GM10266 (cell line): ENCODE results near the gene ADGRG3.

Source experiments
- DNase-seq: peaks from one replicate; pipeline ENCODE4 v3.0.0; 2012; ENCODE audit errors: extremely low spot score
- CTCF ChIP-seq: IDR thresholded peaks from 2 replicates; pipeline ENCODE4 v1.5.1; 2012; ENCODE audit warnings: mild to moderate bottlenecking, low read depth; ENCODE audit not compliant: control insufficient read depth, insufficient read depth; ENCODE audit errors: missing control alignments

The ADGRG3 gene

DNA sequence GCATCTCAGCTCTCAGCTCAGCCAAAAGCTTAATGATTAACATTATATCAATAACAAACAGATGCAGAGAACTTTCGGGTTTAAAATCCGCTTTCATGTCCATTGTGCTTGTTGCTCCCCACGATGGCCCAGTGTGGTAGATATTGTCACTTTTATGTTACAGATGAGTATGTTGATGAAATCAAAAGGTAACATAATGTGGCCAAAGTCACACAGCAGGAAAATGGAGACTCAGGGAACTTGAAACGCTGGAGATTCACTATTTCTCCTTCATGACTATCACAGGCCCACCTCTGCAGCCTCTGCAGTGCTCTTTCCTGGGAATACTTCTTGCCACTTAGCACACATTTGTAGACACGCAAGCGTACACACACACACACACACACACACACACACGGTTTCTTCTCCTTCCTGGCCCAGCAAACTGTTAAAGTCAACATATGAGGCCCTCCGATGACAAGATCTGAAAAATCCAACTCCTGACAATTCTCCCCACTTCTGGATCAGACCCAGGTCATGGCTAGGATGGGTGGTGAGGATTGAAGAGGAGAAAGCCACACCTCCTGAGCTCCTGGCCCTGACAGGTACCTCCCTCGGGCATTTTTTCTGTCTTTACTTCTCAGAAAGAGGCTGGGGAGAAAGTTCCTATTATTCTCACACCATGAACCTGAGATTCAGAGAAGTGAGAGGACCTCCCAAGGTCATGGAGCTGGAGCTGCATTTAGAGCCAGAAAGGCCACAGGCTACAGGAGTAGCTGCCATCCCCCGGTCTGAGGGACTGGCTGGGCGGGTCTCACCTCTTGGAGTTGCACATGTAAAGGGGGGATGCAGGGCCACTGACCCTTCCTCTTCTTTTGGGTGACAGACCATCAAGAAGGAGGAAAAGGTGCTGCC, 36.2 kb downstream of the ADGRG3 start:
- no peak for DNase-seq
- no peak for TF ChIP-seq CTCF

DNA sequence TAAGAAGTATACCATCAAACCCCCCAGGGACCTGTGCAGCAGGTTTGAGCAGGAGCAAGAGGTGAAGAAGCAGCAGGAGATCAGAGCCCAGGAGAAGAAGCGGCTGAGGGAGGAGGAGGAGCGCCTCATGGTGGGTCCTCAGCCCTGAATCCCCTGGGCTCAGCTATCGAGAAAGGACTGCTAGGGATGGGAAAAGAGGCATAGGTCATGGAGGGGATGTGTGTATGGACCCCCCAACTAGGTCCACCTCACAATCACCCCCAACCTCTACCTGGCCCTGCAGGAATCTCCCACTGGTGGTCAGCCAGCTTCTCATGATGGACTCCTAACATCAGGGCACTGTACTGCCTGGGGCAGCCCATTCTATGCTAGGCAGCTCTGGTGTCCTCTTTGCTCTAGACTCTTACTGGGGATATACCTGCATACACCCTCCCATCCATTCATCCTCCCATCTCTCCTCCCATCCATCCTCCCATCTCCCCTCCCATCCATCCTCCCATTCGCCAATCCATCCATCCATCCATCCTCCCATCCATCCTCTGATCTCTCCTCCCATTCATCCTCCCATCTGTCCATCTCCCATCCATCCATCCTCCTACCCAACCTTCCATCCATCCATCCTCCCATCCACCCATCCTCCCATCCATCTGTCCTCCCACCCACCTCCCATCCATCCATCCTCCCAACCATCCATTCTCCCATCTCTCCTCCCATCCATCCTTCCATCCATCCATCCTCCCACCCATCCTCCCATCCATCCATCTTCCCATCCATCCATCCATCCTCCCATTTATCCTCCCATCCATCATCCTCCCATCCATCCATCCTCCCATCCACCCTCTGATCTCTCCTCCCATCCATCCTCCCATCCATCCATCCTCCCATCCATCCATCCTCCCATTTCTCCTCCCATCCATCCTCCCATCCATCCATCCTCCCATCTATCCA, 37.1 kb downstream of the ADGRG3 start:
- no peak for DNase-seq
- TF ChIP-seq CTCF = no peak

DNA sequence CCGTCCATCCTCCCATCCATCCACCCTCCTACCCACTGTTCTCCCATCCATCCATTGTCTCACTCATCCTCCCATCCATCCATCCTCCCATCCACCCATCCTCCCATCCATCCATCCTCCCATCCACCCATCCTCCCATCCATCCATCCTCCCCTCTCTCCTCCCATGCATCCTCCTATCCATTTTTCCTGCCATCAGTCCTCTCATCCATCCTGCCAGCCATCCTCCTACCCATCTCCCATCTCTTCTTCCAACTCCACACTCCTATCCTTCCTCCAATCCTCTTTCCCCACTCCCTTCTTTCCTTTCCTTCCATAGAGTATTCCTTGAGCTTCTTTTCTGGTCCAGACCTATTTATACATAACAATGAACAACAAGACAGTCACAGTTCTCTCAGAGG, 38.6 kb downstream of the ADGRG3 start:
- DNase-seq = no peak
- no peak for TF ChIP-seq CTCF

GRCh38 chr16:57707331-57707730, 39.2 kb downstream of the ADGRG3 start:
- no peak for DNase-seq
- no peak for TF ChIP-seq CTCF

GRCh38 chr16:57708168-57708567, 40.1 kb downstream of the ADGRG3 start:
- DNase-seq = no peak
- no peak for TF ChIP-seq CTCF

GRCh38 chr16:57709663-57710062, 41.6 kb downstream of the ADGRG3 start:
- TF ChIP-seq CTCF = no peak
- DNase-seq = no peak
